GM13976 (cell line): ENCODE data around the gene KLB.

Experiments used
- DNase-seq: peaks from one replicate; pipeline ENCODE4 v3.0.0; 2012; ENCODE audit warnings: low spot score
- CTCF ChIP-seq: IDR thresholded peaks from 2 replicates; pipeline ENCODE4 v1.5.1; 2012; ENCODE audit warnings: borderline replicate concordance, mild to moderate bottlenecking; ENCODE audit not compliant: insufficient read depth; ENCODE audit errors: extremely low read depth, missing control alignments, control extremely low read depth
- in situ Hi-C: fragments of 300-500 bp; cut with MboI; formaldehyde crosslinking; loops from one replicate; pipeline ENCODE4 v1.12.0; 2022; ENCODE audit warnings: low sequenced_read_pairs, mixed read lengths, inconsistent platforms; ENCODE audit not compliant: unreplicated experiment

KLB gene

GRCh38 chr4:39494354-39494753, 87.6 kb downstream of the KLB start:
- DNase-seq, result no peak
- in situ Hi-C loops, result no loop called here
- TF ChIP-seq CTCF, result no peak

- no peak for TF ChIP-seq CTCF
- in situ Hi-C loops, result no loop called here
- DNase-seq, result no peak
These were observed 88.9 kb downstream of the KLB start for GRCh38 chr4:39495446-39496213.

- TF ChIP-seq CTCF, result no peak
- in situ Hi-C loops, result no loop called here
- no peak for DNase-seq
These were observed 91.4 kb downstream of the KLB start for GRCh38 chr4:39497909-39498726.

GRCh38 chr4:39498727-39499020, 91.9 kb downstream of the KLB start:
- no peak for DNase-seq
- in situ Hi-C loops, result no loop called here
- TF ChIP-seq CTCF, result no peak
